DLD1 (cell line): ENCODE data around the gene IL9.

Experiments
- in situ Hi-C: cut with HindIII; loops from 2 replicates; pipeline ENCODE4 v1.10.0; 2017; ENCODE audit warnings: low sequenced_read_pairs

IL9 gene

GRCh38 chr5:135894276-135894675, 1.4 kb downstream of the IL9 start:
- in situ Hi-C loops = no loop called here

- in situ Hi-C loops = no loop called here
Observed at GRCh38 chr5:135891791-135892190, 3.9 kb downstream of the IL9 start.

- in situ Hi-C loops = no loop called here
Observed at GRCh38 chr5:135891268-135891667, 4.4 kb downstream of the IL9 start.

- in situ Hi-C loops = no loop called here
Observed at GRCh38 chr5:135890867-135891266, 4.8 kb downstream of the IL9 start.

GRCh38 chr5:135890296-135890695, 5.3 kb downstream of the IL9 start:
- in situ Hi-C loops = no loop called here

- in situ Hi-C loops = no loop called here
Observed at GRCh38 chr5:135887881-135888614, 7.6 kb downstream of the IL9 start.

- in situ Hi-C loops = no loop called here
Observed at GRCh38 chr5:135887447-135887864, 8.2 kb downstream of the IL9 start.

- in situ Hi-C loops = no loop called here
Observed at GRCh38 chr5:135886136-135886535, 9.5 kb downstream of the IL9 start.

- in situ Hi-C loops = no loop called here
Observed at GRCh38 chr5:135885031-135885430, 10.6 kb downstream of the IL9 start.

GRCh38 chr5:135883441-135883840, 12.2 kb downstream of the IL9 start:
- in situ Hi-C loops = no loop called here

GRCh38 chr5:135883026-135883425, 12.6 kb downstream of the IL9 start:
- in situ Hi-C loops = no loop called here

GRCh38 chr5:135881819-135882218, 13.8 kb downstream of the IL9 start:
- in situ Hi-C loops = no loop called here

GRCh38 chr5:135881244-135881643, 14.4 kb downstream of the IL9 start:
- in situ Hi-C loops = no loop called here

- in situ Hi-C loops = no loop called here
Observed at GRCh38 chr5:135880801-135881200, 14.8 kb downstream of the IL9 start.

- in situ Hi-C loops = no loop called here
Observed at GRCh38 chr5:135880278-135880677, 15.4 kb downstream of the IL9 start.

GRCh38 chr5:135879591-135879990, 16.1 kb downstream of the IL9 start:
- in situ Hi-C loops = no loop called here

GRCh38 chr5:135878156-135878620, 17.5 kb downstream of the IL9 start:
- in situ Hi-C loops = no loop called here

GRCh38 chr5:135877570-135878155, 18.0 kb downstream of the IL9 start:
- in situ Hi-C loops = no loop called here

GRCh38 chr5:135876146-135876545, 19.5 kb downstream of the IL9 start:
- in situ Hi-C loops = no loop called here

- in situ Hi-C loops = no loop called here
Observed at GRCh38 chr5:135875567-135875966, 20.1 kb downstream of the IL9 start.

GRCh38 chr5:135874461-135874860, 21.2 kb downstream of the IL9 start:
- in situ Hi-C loops = no loop called here

GRCh38 chr5:135873831-135874230, 21.8 kb downstream of the IL9 start:
- in situ Hi-C loops = no loop called here
